Suprapubic skin (tissue), 4 donors: ENCODE data around the gene AHDC1. TPM values are rescaled to one million over a fixed set of nuclear protein-coding genes. Genes with fewer than 3 reads are reported as not detected.

Experiments used
- DNase-seq, 2 donors: peaks; one replicate each; pipeline ENCODE4 v3.0.0-alpha.2; 2019; ENCODE audit warnings: low spot score in 2 of 2
- H3K27ac ChIP-seq: fragments of 200-600 bp; sonication (generic); one replicate; pipeline ENCODE4 v1.5.1; 2019
- H3K27me3 ChIP-seq: fragments of 200-600 bp; sonication (generic); one replicate; pipeline ENCODE4 v1.5.1; 2019
- H3K36me3 ChIP-seq: fragments of 200-600 bp; sonication (generic); one replicate; pipeline ENCODE4 v1.5.1; 2019
- H3K4me1 ChIP-seq: fragments of 200-600 bp; sonication (generic); one replicate; pipeline ENCODE4 v1.5.1; 2019
- H3K4me3 ChIP-seq: fragments of 200-600 bp; sonication (generic); one replicate; pipeline ENCODE4 v1.5.1; 2019; ENCODE audit warnings: mild to moderate bottlenecking
- H3K9me3 ChIP-seq: fragments of 200-600 bp; sonication (generic); one replicate; pipeline ENCODE4 v1.5.1; 2019
- CTCF ChIP-seq, 2 donors: fragments of 200-600 bp in 1 of 2; fragments of 450-650 bp in 1 of 2; sonication (generic) in 1 of 2; IDR thresholded peaks; one replicate each; pipeline ENCODE4 v1.5.1; 2016 to 2019; ENCODE audit warnings: antibody characterized with exemption in 2 of 2, mild to moderate bottlenecking in 1 of 2, moderate library complexity in 1 of 2
- EP300 ChIP-seq: sonication (generic); formaldehyde crosslinking; IDR thresholded peaks from one replicate; pipeline ENCODE4 v1.6.1; 2017; ENCODE audit warnings: antibody characterized with exemption
- POLR2A ChIP-seq, 2 donors: fragments of 450-650 bp; IDR thresholded peaks; one replicate each; pipeline ENCODE4 v1.6.1; 2017; ENCODE audit warnings: antibody characterized with exemption in 2 of 2, mild to moderate bottlenecking in 2 of 2, moderate library complexity in 2 of 2
- POLR2AphosphoS5 ChIP-seq, 3 donors: sonication (generic); formaldehyde crosslinking; IDR thresholded peaks; one replicate each; pipeline ENCODE4 v1.6.1; 2017; ENCODE audit warnings: antibody characterized with exemption in 3 of 3
- WGBS: methylation state at CpG from one replicate; pipeline ENCODE4 v1.1.5; 2018; 5-methylcytosine and 5-hydroxymethylcytosine counted together
- total RNA-seq, 4 donors: library from RNA; depleted of rRNA; stranded (reverse); fragments of >200 nt; gene quantifications; one replicate each; pipeline ENCODE4 v1.1.0, GENCODE V29; 2016

The AHDC1 gene
- total RNA-seq, 4 donors from 2014 or later = 46.7 to 103 (median 60.1) TPM

DNA sequence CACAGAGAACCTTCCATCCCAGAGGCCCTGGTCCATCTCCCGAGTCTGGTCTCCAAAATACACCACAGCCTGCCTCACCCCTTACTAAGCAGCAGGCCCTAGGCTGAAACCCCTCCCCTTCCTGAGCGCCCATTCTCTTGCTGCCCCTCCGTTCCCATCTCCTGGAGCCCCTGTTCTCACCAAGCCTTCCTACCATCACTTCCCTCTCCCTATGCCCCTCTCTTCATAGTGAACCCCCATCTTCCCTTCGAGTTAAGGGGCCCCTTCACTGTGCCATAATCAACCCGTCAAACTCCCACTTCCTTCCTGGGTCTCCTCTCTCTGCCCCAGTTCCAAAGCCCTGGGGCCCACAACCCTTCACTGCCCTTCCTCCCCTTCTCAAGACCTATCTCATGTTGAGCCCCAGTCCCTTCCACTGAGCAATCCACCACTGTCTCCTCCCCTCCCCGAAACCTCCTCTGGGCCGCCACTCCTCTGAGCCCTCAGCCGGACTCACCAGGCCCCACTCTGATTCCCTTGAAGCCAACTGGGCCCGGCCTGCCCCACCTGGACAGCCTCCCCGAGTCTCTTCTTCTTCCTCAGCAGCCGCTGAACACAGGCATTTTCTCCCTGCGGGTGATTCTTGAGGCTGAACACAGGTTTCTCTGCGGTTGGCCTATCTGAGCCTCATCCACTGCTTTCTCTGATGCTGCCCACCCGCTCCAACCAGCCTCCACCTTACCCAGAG is 71.8 kb downstream of the AHDC1 start:
- H3K4me3 ChIP-seq = no peak overlapping the region
- WGBS = 88% methylated on average over 14 of the region's 14 CpGs
- no peak overlapping the region for H3K27ac ChIP-seq
- peaks cover 17% of the 10 kb centered on the region for H3K36me3 ChIP-seq
- DNase-seq = no peak
- H3K9me3 ChIP-seq = no peaks in the 10 kb centered on the region
- no peaks in the 10 kb centered on the region for H3K27me3 ChIP-seq
- no peak for TF ChIP-seq POLR2A (IDR thresholded peaks at IDR 0.05)
- H3K4me1 ChIP-seq = peaks cover 50% of the 10 kb centered on the region

DNA sequence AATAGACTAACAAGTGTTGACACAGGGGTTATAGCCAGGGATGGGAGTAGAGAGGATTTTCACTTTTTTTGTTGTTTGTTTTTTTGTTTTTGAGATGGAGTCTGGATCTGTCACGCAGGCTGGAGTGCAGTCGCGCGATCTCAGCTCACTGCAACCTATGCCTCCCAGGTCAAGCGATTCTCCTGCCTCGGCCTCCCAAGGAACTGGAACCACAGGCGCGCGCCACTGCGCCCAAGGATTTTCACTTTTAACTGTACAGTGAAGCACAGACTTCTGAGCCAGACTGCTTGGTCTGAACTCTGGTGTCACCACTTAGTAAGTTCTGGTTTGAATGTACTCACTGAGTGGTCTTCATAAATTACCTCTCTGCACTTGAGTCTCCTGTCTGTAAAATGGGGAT is 73.8 kb downstream of the AHDC1 start:
- Histone ChIP-seq H3K4me3 (no peak overlapping the region), H3K27ac (peak overlapping the region; percentile 92), H3K36me3 (peaks cover 17% of the 10 kb centered on the region), H3K4me1 (peaks cover 50% of the 10 kb centered on the region), H3K9me3 (no peaks in the 10 kb centered on the region), H3K27me3 (no peaks in the 10 kb centered on the region)
- DNase-seq = no peak
- TF ChIP-seq EP300 = no peak
- TF ChIP-seq CTCF (IDR thresholded peaks at IDR 0.05) = no peak
- no peak for TF ChIP-seq POLR2AphosphoS5 (IDR thresholded peaks at IDR 0.05)
- no peak for TF ChIP-seq POLR2A (IDR thresholded peaks at IDR 0.05)
- 95% methylated on average over 10 of the region's 10 CpGs for WGBS

- no peaks in the 10 kb centered on the region for H3K9me3 ChIP-seq
- peaks cover 50% of the 10 kb centered on the region for H3K4me1 ChIP-seq
- peak overlapping the region; percentile 92 for H3K27ac ChIP-seq
- no peak for DNase-seq
- no peaks in the 10 kb centered on the region for H3K27me3 ChIP-seq
- no peak overlapping the region for H3K4me3 ChIP-seq
- peaks cover 17% of the 10 kb centered on the region for H3K36me3 ChIP-seq
- no peak for TF ChIP-seq EP300
- TF ChIP-seq POLR2A (IDR thresholded peaks at IDR 0.05) = no peak
- no peak for TF ChIP-seq CTCF (IDR thresholded peaks at IDR 0.05)
- TF ChIP-seq POLR2AphosphoS5 (IDR thresholded peaks at IDR 0.05) = no peak
- WGBS = 71% methylated on average over 5 of the region's 5 CpGs
Measured at GRCh38 chr1:27529704-27530018, 74.3 kb downstream of the AHDC1 start.

GRCh38 chr1:27528818-27529703 is 74.9 kb downstream of the AHDC1 start:
- peak overlapping the region; percentile 41 for H3K4me3 ChIP-seq
- TF ChIP-seq CTCF (IDR thresholded peaks at IDR 0.05) = no peak
- no peak for TF ChIP-seq EP300
- no peak for TF ChIP-seq POLR2A (IDR thresholded peaks at IDR 0.05)
- no peak for TF ChIP-seq POLR2AphosphoS5 (IDR thresholded peaks at IDR 0.05)
- peaks cover 55% of the 10 kb centered on the region for H3K4me1 ChIP-seq
- H3K27me3 ChIP-seq = no peaks in the 10 kb centered on the region
- no peaks in the 10 kb centered on the region for H3K9me3 ChIP-seq
- H3K36me3 ChIP-seq = peaks cover 17% of the 10 kb centered on the region
- 23% methylated on average over 16 of the region's 17 CpGs for WGBS
- no peak for DNase-seq
- H3K27ac ChIP-seq = peak overlapping the region; percentile 92

- Histone ChIP-seq H3K27me3 (no peaks in the 10 kb centered on the region), H3K9me3 (no peaks in the 10 kb centered on the region), H3K4me3 (peak overlapping the region; percentile 41), H3K27ac (peak overlapping the region; percentile 92), H3K36me3 (peaks cover 9% of the 10 kb centered on the region), H3K4me1 (peaks cover 65% of the 10 kb centered on the region)
- no peak for TF ChIP-seq POLR2A (IDR thresholded peaks at IDR 0.05)
- TF ChIP-seq CTCF (IDR thresholded peaks at IDR 0.05) = no peak
- TF ChIP-seq EP300 = no peak
- no peak for TF ChIP-seq POLR2AphosphoS5 (IDR thresholded peaks at IDR 0.05)
- peak in 1 of 2 donors; percentile 85 for DNase-seq
- whole genome bisulfite sequencing = 20% methylated on average over 3 of the region's 71 CpGs
Measured at GRCh38 chr1:27527890-27528817, 75.8 kb downstream of the AHDC1 start.
